SK-N-SH treated with all-trans-retinoic acid at 6 μM for 48 hours (cell line): Measurements from ENCODE around the gene DAGLA.

Experiments used
- CSDC2 ChIP-seq: fragments of 250-450 bp; sonication (Bioruptor Pico); IDR thresholded peaks from 2 replicates; pipeline ENCODE4 v1.5.0; 2020; ENCODE audit warnings: mild to moderate bottlenecking, moderate library complexity
- RARB ChIP-seq: fragments of 250-450 bp; sonication (Bioruptor Pico); IDR thresholded peaks from 2 replicates; pipeline ENCODE4 v1.8.0; 2021; ENCODE audit warnings: mild to moderate bottlenecking, moderate library complexity

GRCh38 chr11:61682093-61682732 lies 2.0 kb downstream of the DAGLA start:
- TF ChIP-seq RARB (CRISPR knock-in tag) (no peak), CSDC2 (CRISPR knock-in tag) (no peak)
